ENCODE measurements around the gene ISM1. TPM values are rescaled to one million over a fixed set of nuclear protein-coding genes. Genes with fewer than 3 reads are reported as not detected.

Gene ISM1
- total and polyA plus RNA-seq, 2 of the 13 experiments (the other 11 are each of a cell fraction or from before 2014, with no cell fraction given) = 0.40 to 1.4 TPM

DNA sequence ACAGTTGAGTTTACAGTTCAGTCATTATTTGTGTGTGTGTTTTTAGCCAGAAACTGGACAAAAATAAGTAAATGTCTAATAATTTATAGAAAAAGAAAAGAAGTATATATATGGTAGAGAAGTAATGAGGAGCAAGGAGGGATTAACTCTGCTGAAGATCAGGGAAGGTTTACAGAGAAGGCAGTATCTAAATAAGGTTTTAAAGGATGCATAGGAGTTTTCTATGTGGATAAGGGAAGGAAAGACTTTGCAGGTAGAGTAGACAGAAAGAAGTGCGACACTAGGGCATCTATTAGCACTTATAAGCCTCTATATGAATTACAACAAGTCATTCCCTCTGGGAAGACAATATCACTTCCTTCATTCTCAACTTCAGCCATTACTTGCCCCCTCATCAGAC is 34.3 kb downstream of the ISM1 start:
- Histone ChIP-seq H3K4me1 (ENCODE audit: insufficient read depth, low read length) (peaks cover 25% of the 10 kb centered on the region), H4K20me1 (ENCODE audit: insufficient read depth, low read length) (no peaks in the 10 kb centered on the region), H3K36me3 (replicated peaks in 1 of 2; ENCODE audit: control insufficient read depth in 1 of 2, insufficient read depth in 2 of 2, low read length in 2 of 2) (no peaks in the 10 kb centered on the region), H3K4me2 (ENCODE audit: low read depth, low read length) (no peak overlapping the region), H3K4me3 (replicated peaks in 1 of 3; ENCODE audit: insufficient read depth in 1 of 3, low read depth in 2 of 3, low read length in 3 of 3) (no peak overlapping the region), H3K79me2 (ENCODE audit: insufficient read depth, low read length) (no peaks in the 10 kb centered on the region), H3K27ac (ENCODE audit: extremely low read length, insufficient read depth, low read length) (no peak overlapping the region), H3K9me3 (ENCODE audit: low read length) (no peaks in the 10 kb centered on the region), H2AFZ (ENCODE audit: low read length) (no peak overlapping the region), H3K27me3 (ENCODE audit: control insufficient read depth in 1 of 2, insufficient read depth in 2 of 2, low read length in 2 of 2) (no peaks in the 10 kb centered on the region), H3K9ac (ENCODE audit: insufficient read depth, low read depth, low read length) (no peak overlapping the region)
- POLR2A ChIA-PET = no interaction called here
- WGBS (ENCODE audit: low lambda C conversion rate) = 79% methylated on average over 1 of the region's 1 CpG
- no peak for FAIRE-seq
- BruUV-seq (replicated peaks) = no TSS peak
- ATAC-seq = no peak
- TF ChIP-seq DR1 (CRISPR knock-in tag; IDR thresholded peaks at IDR 0.05) (no peak), ZNF232 (CRISPR knock-in tag; IDR thresholded peaks at IDR 0.05; ENCODE audit: borderline replicate concordance) (no peak), ZNF292 (CRISPR knock-in tag; IDR thresholded peaks at IDR 0.05; ENCODE audit: borderline replicate concordance, low read depth) (no peak)
- in situ Hi-C loops (cut with HindIII; ENCODE audit: extremely low pct_ligation_motif_present, low pct_unique_long_range_greater_than_20kb) (no loop called here), intact Hi-C loops (cut with micrococcal nuclease; ENCODE audit: unreplicated experiment) (no loop called here)
- CTCF ChIA-PET (ENCODE audit: low intra/inter-chr PET ratio, low total read pairs) = no interaction called here
- DNase-seq (ENCODE audit: low spot score) = no peak

DNA sequence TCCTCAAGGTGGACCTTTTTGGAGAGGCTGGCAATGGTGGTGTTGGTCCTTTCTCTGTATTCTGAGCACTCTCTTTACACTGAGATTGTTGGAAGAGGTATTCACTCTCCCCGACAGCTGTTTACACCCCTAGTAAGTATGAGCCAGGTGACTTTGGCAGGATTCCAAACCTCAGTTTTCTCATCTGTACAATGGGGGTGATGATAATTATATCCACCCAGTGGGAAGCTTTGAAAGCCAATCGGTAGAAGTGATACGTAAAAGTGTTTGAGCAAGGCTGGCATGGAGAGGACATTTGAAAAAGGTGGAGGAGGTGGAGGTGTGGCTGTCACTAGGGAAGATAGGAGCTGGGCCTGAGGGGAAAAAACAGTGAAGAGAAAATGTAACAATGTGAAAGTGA is 35.5 kb downstream of the ISM1 start:
- no peak for DNase-seq (ENCODE audit: low spot score)
- no peak for FAIRE-seq
- H4K20me1 ChIP-seq (ENCODE audit: insufficient read depth, low read length) = no peaks in the 10 kb centered on the region
- peaks cover 28% of the 10 kb centered on the region for H3K4me1 ChIP-seq (ENCODE audit: insufficient read depth, low read length)
- TF ChIP-seq, protein P1, sequence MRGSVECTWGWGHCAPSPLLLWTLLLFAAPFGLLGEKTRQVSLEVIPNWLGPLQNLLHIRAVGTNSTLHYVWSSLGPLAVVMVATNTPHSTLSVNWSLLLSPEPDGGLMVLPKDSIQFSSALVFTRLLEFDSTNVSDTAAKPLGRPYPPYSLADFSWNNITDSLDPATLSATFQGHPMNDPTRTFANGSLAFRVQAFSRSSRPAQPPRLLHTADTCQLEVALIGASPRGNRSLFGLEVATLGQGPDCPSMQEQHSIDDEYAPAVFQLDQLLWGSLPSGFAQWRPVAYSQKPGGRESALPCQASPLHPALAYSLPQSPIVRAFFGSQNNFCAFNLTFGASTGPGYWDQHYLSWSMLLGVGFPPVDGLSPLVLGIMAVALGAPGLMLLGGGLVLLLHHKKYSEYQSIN (CRISPR knock-in tag; IDR thresholded peaks at IDR 0.05; ENCODE audit: borderline replicate concordance) = no peak
- TF ChIP-seq NFRKB (IDR thresholded peaks at IDR 0.05) (no peak), STAT5B (CRISPR knock-in tag; IDR thresholded peaks at IDR 0.05) (no peak), ZBTB3 (CRISPR knock-in tag; IDR thresholded peaks at IDR 0.05; ENCODE audit: borderline replicate concordance, low read depth) (no peak), ZNF629 (CRISPR knock-in tag; conservative IDR thresholded peaks at IDR 0.05) (peak; percentile 84), ZNF317 (CRISPR knock-in tag; IDR thresholded peaks at IDR 0.05) (no peak), ZSCAN12 (CRISPR knock-in tag; IDR thresholded peaks at IDR 0.05) (no peak)
- TF ChIP-seq, protein P2, sequence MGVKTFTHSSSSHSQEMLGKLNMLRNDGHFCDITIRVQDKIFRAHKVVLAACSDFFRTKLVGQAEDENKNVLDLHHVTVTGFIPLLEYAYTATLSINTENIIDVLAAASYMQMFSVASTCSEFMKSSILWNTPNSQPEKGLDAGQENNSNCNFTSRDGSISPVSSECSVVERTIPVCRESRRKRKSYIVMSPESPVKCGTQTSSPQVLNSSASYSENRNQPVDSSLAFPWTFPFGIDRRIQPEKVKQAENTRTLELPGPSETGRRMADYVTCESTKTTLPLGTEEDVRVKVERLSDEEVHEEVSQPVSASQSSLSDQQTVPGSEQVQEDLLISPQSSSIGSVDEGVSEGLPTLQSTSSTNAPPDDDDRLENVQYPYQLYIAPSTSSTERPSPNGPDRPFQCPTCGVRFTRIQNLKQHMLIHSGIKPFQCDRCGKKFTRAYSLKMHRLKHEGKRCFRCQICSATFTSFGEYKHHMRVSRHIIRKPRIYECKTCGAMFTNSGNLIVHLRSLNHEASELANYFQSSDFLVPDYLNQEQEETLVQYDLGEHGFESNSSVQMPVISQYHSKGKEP (CRISPR knock-in tag; IDR thresholded peaks at IDR 0.05) = no peak
- in situ Hi-C loops (cut with HindIII; ENCODE audit: extremely low pct_ligation_motif_present, low pct_unique_long_range_greater_than_20kb) = no loop called here
- BruUV-seq (replicated peaks) = no TSS peak
- WGBS (ENCODE audit: low lambda C conversion rate) = 85% methylated on average over 3 of the region's 3 CpGs
- no peak for ATAC-seq
- POLR2A ChIA-PET = no interaction called here
- CTCF ChIA-PET (ENCODE audit: low intra/inter-chr PET ratio, low total read pairs) = no interaction called here
- no peak overlapping the region for H3K9ac ChIP-seq (ENCODE audit: insufficient read depth, low read depth, low read length)
- no peaks in the 10 kb centered on the region for H3K36me3 ChIP-seq (replicated peaks in 1 of 2; ENCODE audit: control insufficient read depth in 1 of 2, insufficient read depth in 2 of 2, low read length in 2 of 2)
- H3K27ac ChIP-seq (ENCODE audit: extremely low read length, insufficient read depth, low read length) = no peak overlapping the region
- H3K4me3 ChIP-seq (replicated peaks in 1 of 3; ENCODE audit: insufficient read depth in 1 of 3, low read depth in 2 of 3, low read length in 3 of 3) = no peak overlapping the region
- H3K4me2 ChIP-seq (ENCODE audit: low read depth, low read length) = no peak overlapping the region
- intact Hi-C loops (cut with micrococcal nuclease; ENCODE audit: unreplicated experiment) = no loop called here
- H2AFZ ChIP-seq (ENCODE audit: low read length) = no peak overlapping the region
- H3K27me3 ChIP-seq (ENCODE audit: control insufficient read depth in 1 of 2, insufficient read depth in 2 of 2, low read length in 2 of 2) = no peaks in the 10 kb centered on the region
- H3K79me2 ChIP-seq (ENCODE audit: insufficient read depth, low read length) = no peaks in the 10 kb centered on the region
- H3K9me3 ChIP-seq (ENCODE audit: low read length) = no peaks in the 10 kb centered on the region

All from HepG2 (cell line).